ACC112 (cell line): ENCODE measurements around the gene NME3.

Experiments
- H2AFZ ChIP-seq: fragments of 200-600 bp; sonication (generic); one replicate; pipeline ENCODE4 v1.6.0; 2017; ENCODE audit warnings: antibody characterized with exemption, low read length; ENCODE audit not compliant: unreplicated experiment
- H3K27ac ChIP-seq: fragments of 200-600 bp; sonication (generic); 2 replicates; pipeline ENCODE4 v1.5.1; 2014; ENCODE audit warnings: low read depth, mild to moderate bottlenecking, antibody characterized with exemption, low read length, moderate library complexity
- H3K27me3 ChIP-seq: fragments of 200-600 bp; sonication (generic); 2 replicates; pipeline ENCODE4 v1.6.1; 2014; ENCODE audit warnings: mild to moderate bottlenecking, antibody characterized with exemption, low read length, moderate library complexity, mixed read lengths; ENCODE audit not compliant: insufficient read depth
- H3K36me3 ChIP-seq: fragments of 200-600 bp; sonication (generic); 2 replicates; pipeline ENCODE4 v1.6.1; 2016; ENCODE audit warnings: mild to moderate bottlenecking, antibody characterized with exemption, low read length, moderate library complexity, mixed read lengths; ENCODE audit not compliant: insufficient read depth
- H3K4me1 ChIP-seq: fragments of 200-600 bp; sonication (generic); one replicate; pipeline ENCODE4 v1.6.1; 2016; ENCODE audit warnings: low read length, mixed read lengths; ENCODE audit not compliant: insufficient read depth, unreplicated experiment, control insufficient read depth
- H3K4me3 ChIP-seq: fragments of 200-600 bp; sonication (generic); 2 replicates; pipeline ENCODE4 v1.5.1; 2014; ENCODE audit warnings: mild to moderate bottlenecking, low read depth, low read length
- H3K79me2 ChIP-seq: fragments of 200-600 bp; sonication (generic); one replicate; pipeline ENCODE4 v1.6.0; 2016; ENCODE audit warnings: low read length; ENCODE audit not compliant: control insufficient read depth, unreplicated experiment, insufficient read depth

Gene NME3

DNA sequence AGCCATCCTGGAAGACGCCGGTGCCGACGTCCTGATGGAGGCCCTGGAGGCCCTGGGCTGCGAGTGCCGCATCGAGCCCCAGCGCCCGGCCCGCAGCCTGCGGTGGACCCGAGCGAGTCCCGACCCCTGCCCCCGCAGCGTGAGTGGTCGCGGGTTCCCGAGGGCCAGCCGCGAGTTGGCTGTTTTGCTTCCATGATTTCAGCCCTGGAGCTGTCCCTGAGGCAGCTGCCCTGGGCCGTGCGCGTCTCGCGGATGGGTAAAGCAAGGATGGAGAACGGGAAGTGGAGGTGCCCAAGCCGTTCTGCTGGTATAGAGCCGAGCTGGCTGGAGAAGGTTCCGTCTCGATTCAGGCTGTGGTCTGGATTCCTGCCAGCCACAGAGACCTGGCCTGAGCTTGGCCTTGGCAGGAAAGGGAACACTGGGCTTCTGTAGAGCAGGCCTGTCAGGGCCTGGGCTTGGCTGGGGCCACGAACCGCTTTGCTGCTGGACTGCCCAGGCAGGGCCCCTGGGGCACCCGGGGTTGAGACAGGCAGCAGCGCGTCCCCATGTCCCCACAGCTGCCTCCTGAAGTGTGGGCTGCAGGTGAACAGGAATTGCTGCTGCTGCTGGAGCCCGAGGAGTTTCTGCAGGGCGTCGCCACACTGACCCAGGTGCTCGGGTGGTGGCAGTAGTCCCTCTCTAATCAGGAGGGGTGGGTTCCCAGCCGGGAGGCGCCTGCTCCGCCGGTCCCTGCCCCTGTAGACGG, 2.5 kb upstream of the NME3 start:
- Histone ChIP-seq H3K4me3 (peak overlapping the region; percentile 97), H3K4me1 (peaks cover 18% of the 10 kb centered on the region), H3K36me3 (no peaks in the 10 kb centered on the region), H3K27ac (no peak overlapping the region), H2AFZ (peak overlapping the region; percentile 16), H3K27me3 (no peaks in the 10 kb centered on the region), H3K79me2 (peaks cover 17% of the 10 kb centered on the region)

GRCh38 chr16:1772908-1773702, 1.8 kb upstream of the NME3 start, which contains the start of gene MRPS34:
MRPS34 (minus strand) TSS chr16:1773134; CDS start chr16:1773119, 15 bp downstream.
- H3K4me1 ChIP-seq, result peaks cover 18% of the 10 kb centered on the region
- peak within 1 kb of the TSS; percentile 65 for H2AFZ ChIP-seq
- peaks cover 4% of the 10 kb centered on the region; the same call in 1 of the 2 replicates for H3K36me3 ChIP-seq
- peak within 1 kb of the TSS; percentile 69 for H3K27ac ChIP-seq
- peaks cover 17% of the 10 kb centered on the region for H3K79me2 ChIP-seq
- peak within 1 kb of the TSS; percentile 97 for H3K4me3 ChIP-seq
- H3K27me3 ChIP-seq, result no peaks in the 10 kb centered on the region

DNA sequence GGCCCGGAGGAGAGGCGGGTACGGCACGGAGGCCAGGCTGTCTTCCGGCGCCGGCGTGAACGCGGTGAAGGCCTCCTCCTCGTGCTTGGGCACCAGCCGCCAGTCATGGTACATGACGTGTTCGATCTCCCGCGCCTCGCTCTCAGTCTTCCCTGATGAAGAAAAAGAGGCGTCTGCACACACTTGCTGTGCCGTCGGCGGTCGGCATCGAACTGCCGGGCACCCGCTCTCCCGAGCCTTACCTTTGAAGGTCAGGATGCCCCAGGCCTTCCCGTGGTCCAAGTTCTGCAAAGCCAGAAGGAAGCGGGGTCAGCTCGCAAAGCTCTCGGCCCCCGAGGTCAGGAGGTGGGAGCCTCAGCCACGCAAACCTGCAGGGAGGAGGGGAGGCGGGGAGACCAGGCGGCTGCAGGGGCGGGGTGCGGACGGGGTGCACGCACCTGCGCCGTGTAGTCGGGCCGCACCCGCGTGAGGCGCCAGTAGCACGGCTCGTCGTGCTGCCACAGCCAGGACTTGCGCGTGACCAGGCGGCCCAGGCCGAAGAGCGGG, 1.1 kb upstream of the NME3 start, which contains the start of gene EME2:
Gene EME2 (plus strand): TSS at position 449 of the 546 bp plus-strand sequence. CDS start 418 bp downstream, outside the sequence.
- Histone ChIP-seq H3K79me2 (peaks cover 17% of the 10 kb centered on the region), H3K36me3 (peaks cover 5% of the 10 kb centered on the region; the same call in 1 of the 2 replicates), H3K4me3 (peak within 1 kb of the TSS; percentile 97), H2AFZ (peak within 1 kb of the TSS; percentile 65), H3K4me1 (peaks cover 18% of the 10 kb centered on the region), H3K27me3 (no peaks in the 10 kb centered on the region), H3K27ac (peak within 1 kb of the TSS; percentile 69)

DNA sequence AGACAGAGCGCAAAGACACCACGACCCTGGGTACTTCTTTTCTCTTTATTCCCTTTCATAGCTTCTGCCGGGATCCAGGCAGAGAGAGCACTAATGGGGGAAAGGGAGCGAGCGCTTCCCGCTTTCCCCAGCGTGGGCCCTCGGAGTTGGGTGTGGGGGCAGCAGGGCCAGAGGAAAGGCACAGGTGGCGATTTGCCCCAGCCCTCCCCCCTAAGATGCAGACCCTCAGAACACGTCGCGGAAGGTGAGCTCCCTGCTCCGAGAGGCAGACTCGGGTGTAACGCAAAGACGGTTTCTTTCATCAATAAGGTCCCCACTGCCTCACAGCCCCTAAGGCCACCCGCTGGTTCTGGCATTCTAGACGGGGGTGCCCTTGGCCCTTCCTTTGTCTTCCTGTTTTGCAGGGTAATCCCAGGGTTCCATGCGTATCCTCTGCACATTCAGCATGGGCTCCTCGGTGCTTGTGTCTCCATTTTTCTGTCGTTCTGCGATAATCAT, 570 bp upstream of the NME3 start:
- no peaks in the 10 kb centered on the region for H3K27me3 ChIP-seq
- H2AFZ ChIP-seq, result no peak overlapping the region
- peaks cover 17% of the 10 kb centered on the region for H3K79me2 ChIP-seq
- H3K4me3 ChIP-seq, result peak overlapping the region; percentile 97
- peaks cover 18% of the 10 kb centered on the region for H3K4me1 ChIP-seq
- peak overlapping the region; percentile 69; the same call in 1 of the 2 replicates for H3K27ac ChIP-seq
- H3K36me3 ChIP-seq, result peaks cover 5% of the 10 kb centered on the region; the same call in 1 of the 2 replicates

- Histone ChIP-seq H3K79me2 (peaks cover 17% of the 10 kb centered on the region), H3K36me3 (peaks cover 5% of the 10 kb centered on the region; the same call in 1 of the 2 replicates), H2AFZ (no peak overlapping the region), H3K4me1 (peaks cover 18% of the 10 kb centered on the region), H3K27me3 (no peaks in the 10 kb centered on the region), H3K27ac (peak overlapping the region; percentile 21; the same call in 1 of the 2 replicates), H3K4me3 (peak overlapping the region; percentile 97)
Measured at GRCh38 chr16:1770328-1771187, 785 bp downstream of the NME3 start.

GRCh38 chr16:1769402-1770300, 1.7 kb downstream of the NME3 start:
- H3K27ac ChIP-seq, result no peak overlapping the region; the same call in 1 of the 2 replicates
- peaks cover 5% of the 10 kb centered on the region; the same call in 1 of the 2 replicates for H3K36me3 ChIP-seq
- H2AFZ ChIP-seq, result no peak overlapping the region
- H3K4me1 ChIP-seq, result peaks cover 18% of the 10 kb centered on the region
- H3K79me2 ChIP-seq, result peaks cover 15% of the 10 kb centered on the region
- peak overlapping the region; percentile 97 for H3K4me3 ChIP-seq
- no peaks in the 10 kb centered on the region for H3K27me3 ChIP-seq

DNA sequence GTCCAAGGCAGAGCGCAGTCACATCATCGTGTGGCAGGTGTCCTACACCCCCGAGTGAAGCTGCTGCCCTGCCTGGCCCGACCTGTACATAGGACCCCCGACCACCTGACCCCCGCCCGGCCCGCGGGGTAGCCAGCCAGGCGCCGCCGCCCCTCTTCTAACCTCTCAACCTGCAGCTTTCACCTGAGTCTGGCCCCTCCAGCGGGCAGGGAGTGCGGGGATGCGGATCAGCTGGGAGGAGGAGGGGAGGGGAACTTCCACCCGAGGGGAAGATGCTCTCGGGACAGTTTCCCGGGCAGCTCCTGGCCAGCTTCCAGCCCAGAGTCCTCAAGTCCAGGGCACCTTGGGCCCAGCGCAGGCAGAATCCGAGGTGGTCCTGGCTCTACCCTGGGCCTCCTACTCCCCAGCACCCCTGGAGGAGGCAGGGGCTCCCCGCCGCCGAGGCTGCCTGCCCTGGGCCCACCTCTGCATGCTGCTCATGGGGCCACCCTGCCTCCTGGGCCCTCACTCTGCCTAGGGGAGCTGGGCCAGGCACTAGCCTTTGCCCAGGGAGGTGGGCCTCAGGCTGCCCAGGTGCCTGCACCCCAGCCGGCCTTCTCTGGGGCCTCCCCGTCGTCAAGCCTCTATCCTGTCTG, 2.5 kb downstream of the NME3 start:
- H3K79me2 ChIP-seq, result peaks cover 10% of the 10 kb centered on the region
- H2AFZ ChIP-seq, result no peak overlapping the region
- H3K4me3 ChIP-seq, result no peak overlapping the region
- peaks cover 10% of the 10 kb centered on the region for H3K4me1 ChIP-seq
- H3K27me3 ChIP-seq, result no peaks in the 10 kb centered on the region
- H3K27ac ChIP-seq, result no peak overlapping the region
- H3K36me3 ChIP-seq, result peaks cover 5% of the 10 kb centered on the region; the same call in 1 of the 2 replicates

DNA sequence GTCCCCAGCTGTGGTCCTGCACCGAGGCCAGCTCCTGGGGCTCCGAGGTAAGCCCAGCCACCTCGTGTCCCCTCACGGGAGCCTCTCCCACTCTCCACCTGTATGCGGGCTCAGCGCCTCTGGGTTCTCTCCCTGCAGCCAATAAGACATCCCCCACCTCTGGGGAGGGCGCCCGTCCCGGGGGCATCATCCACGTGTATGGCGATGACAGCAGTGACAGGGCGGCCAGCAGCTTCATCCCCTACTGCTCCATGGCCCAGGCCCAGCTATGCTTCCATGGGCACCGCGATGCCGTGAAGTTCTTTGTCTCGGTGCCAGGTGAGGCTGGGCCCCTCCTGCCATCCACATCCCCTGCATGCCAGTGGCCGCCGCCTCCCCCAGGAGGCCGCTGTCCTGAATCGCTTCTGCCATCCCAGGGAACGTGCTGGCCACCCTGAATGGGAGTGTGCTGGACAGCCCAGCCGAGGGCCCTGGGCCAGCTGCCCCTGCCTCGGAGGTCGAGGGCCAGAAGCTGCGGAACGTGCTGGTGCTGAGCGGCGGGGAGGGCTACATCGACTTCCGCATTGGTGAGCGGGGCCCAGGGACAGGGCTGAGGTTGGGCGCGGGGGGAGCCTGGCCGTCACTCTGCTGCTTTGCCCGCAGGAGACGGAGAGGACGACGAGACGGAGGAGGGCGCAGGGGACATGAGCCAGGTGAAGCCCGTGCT, 3.1 kb downstream of the NME3 start:
- Histone ChIP-seq H3K27me3 (no peaks in the 10 kb centered on the region), H3K27ac (no peak overlapping the region), H3K36me3 (peaks cover 8% of the 10 kb centered on the region; the same call in 1 of the 2 replicates), H2AFZ (no peak overlapping the region), H3K4me3 (no peak overlapping the region), H3K79me2 (peaks cover 10% of the 10 kb centered on the region), H3K4me1 (peaks cover 9% of the 10 kb centered on the region)
